Measurements from ENCODE around the gene NUDT14. TPM values are rescaled to one million over a fixed set of nuclear protein-coding genes. Genes with fewer than 3 reads are reported as not detected.

The NUDT14 gene
- total RNA-seq, 2 donors from 2014 or later = 32.9 to 36.5 TPM

DNA sequence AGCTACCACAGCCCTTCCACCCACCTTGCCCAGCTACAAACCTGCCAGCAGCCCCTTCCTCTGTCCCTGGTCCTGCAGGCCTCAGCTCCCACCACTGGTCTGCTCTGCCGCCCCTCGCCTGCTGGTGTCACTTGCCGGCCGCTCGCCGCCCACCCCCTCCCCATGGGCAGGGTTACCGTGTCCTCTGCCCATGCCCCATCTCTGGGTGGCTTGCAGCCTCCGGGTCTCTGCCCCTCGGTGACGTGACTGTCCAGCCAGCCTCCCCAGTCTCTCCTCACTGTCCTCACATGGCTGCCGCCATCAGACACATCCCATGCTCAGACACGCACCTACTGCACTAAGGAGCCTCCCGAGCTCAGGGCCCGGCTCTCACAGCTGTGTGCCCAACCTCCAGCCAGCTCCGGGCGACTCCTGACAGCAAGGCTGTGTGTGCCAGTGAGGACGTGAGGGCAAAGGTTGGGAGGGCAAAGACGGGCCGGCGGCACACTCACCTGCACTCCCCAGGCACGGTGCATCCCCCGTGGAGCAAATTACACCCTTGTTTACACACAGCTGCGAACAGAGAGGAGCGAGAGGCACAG lies 26.0 kb downstream of the NUDT14 start:
- TF ChIP-seq, protein P1, sequence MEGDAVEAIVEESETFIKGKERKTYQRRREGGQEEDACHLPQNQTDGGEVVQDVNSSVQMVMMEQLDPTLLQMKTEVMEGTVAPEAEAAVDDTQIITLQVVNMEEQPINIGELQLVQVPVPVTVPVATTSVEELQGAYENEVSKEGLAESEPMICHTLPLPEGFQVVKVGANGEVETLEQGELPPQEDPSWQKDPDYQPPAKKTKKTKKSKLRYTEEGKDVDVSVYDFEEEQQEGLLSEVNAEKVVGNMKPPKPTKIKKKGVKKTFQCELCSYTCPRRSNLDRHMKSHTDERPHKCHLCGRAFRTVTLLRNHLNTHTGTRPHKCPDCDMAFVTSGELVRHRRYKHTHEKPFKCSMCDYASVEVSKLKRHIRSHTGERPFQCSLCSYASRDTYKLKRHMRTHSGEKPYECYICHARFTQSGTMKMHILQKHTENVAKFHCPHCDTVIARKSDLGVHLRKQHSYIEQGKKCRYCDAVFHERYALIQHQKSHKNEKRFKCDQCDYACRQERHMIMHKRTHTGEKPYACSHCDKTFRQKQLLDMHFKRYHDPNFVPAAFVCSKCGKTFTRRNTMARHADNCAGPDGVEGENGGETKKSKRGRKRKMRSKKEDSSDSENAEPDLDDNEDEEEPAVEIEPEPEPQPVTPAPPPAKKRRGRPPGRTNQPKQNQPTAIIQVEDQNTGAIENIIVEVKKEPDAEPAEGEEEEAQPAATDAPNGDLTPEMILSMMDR (IDR thresholded peaks at IDR 0.05) = no peak
- TF ChIP-seq POLR2A (IDR thresholded peaks at IDR 0.05) (no peak), POLR2AphosphoS5 (IDR thresholded peaks at IDR 0.05) (no peak)
- 78% methylated on average over 24 of the region's 24 CpGs for WGBS
- intact Hi-C loops (cut with DNase I) = no loop called here
- no peaks in the 10 kb centered on the region for H3K36me3 ChIP-seq
- no peak overlapping the region for H3K4me3 ChIP-seq
- H3K4me1 ChIP-seq (replicated peaks) = no peaks in the 10 kb centered on the region
- no peak overlapping the region for H3K27ac ChIP-seq
- no peaks in the 10 kb centered on the region for H3K9me3 ChIP-seq
- H3K27me3 ChIP-seq (replicated peaks; ENCODE audit: insufficient read depth) = no peaks in the 10 kb centered on the region
- no peak for DNase-seq (ENCODE audit: low spot score)

DNA sequence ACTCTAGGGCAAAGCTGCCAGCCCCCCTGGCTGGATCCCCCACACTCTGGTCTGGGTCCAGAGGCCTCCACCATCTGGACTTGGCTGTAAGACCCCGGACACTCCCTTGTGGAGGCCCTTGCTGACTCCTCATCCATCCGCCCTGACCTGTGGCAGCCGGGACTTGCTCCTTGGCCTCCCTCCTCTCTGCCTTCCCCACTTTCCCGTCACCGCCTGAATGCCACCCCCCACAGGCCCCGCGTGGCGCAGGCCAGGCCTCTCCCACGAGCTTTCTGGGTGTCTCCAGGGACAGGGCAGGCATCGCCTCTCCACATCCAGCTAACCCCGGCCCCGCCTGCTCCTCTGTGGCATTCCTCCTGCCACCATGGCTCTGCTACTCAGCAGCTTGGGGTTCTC lies 26.6 kb downstream of the NUDT14 start:
- TF ChIP-seq, protein P1 (IDR thresholded peaks at IDR 0.05) = no peak
- TF ChIP-seq POLR2A (IDR thresholded peaks at IDR 0.05) = no peak
- no peak for TF ChIP-seq POLR2AphosphoS5 (IDR thresholded peaks at IDR 0.05)
- intact Hi-C loops (cut with DNase I) = no loop called here
- no peaks in the 10 kb centered on the region for H3K36me3 ChIP-seq
- no peaks in the 10 kb centered on the region for H3K4me1 ChIP-seq (replicated peaks)
- 80% methylated on average over 12 of the region's 12 CpGs for whole genome bisulfite sequencing
- no peaks in the 10 kb centered on the region for H3K27me3 ChIP-seq (replicated peaks; ENCODE audit: insufficient read depth)
- DNase-seq (ENCODE audit: low spot score) = no peak
- H3K4me3 ChIP-seq = no peak overlapping the region
- H3K9me3 ChIP-seq = no peaks in the 10 kb centered on the region
- H3K27ac ChIP-seq = no peak overlapping the region

DNA sequence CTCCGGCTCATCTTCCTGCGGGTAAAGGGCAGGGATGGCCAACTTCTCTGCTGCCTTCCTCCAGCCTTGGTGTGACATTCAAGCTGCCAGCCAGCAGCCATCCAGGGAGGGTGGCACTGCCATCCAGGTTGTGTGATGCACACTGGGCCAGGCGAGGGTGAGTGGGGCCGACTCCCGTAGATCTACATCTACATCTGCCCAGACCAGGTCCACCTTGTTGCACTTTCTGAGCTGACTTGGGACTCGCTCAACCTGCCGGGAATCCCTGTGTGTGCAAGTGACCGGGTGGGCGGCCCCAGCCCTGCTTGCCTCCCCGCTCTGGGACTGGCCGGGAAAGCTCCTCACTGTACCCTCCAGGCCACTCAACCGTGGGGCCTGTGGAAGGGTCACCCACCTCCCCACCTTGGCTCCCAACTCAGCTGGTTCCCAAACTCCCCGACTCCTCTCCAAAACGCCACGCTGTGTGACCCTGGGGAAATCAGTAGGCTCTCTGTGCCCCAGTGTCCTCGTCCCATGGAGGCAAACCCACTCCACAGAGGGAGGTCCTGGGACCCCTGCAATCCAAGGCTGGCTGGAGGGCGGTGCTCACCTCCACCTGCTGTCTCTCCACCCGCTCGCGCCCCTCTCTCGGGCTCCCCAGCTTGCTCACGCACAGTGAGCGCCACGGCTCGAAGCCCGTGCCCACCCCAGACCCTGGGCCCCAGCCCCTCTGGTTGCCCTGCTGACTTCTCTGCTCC lies 27.2 kb downstream of the NUDT14 start:
- Histone ChIP-seq H3K4me3 (no peak overlapping the region), H3K4me1 (replicated peaks) (no peaks in the 10 kb centered on the region), H3K27me3 (replicated peaks; ENCODE audit: insufficient read depth) (no peaks in the 10 kb centered on the region), H3K36me3 (no peaks in the 10 kb centered on the region), H3K9me3 (no peaks in the 10 kb centered on the region), H3K27ac (no peak overlapping the region)
- DNase-seq (ENCODE audit: low spot score) = no peak
- 86% methylated on average over 26 of the region's 26 CpGs for WGBS
- TF ChIP-seq POLR2AphosphoS5 (IDR thresholded peaks at IDR 0.05) (no peak), POLR2A (IDR thresholded peaks at IDR 0.05) (no peak)
- TF ChIP-seq, protein P1 (IDR thresholded peaks at IDR 0.05) = no peak
- intact Hi-C loops (cut with DNase I) = no loop called here

DNA sequence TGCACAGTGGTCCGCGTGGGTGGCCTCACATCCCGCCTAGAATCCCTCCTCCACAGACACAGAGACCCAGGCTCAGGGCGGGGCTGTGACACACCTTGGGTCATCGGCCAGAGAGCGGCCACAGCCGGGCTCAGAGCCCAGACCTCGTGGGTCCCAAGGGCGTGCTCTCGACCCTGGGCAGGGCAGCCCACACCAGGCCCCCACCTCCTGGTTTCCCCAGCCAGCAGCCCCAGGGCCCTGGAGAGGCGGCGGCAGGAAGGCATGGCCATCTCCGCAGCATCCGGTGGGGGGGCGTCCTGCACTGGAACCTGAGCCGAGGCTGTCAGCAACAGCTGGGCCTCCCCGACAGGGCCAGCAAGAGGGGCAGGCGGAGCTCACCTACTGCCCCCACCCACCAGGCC lies 27.8 kb downstream of the NUDT14 start:
- DNase-seq (ENCODE audit: low spot score) = no peak
- 62% methylated on average over 18 of the region's 18 CpGs for WGBS
- Histone ChIP-seq H3K36me3 (no peaks in the 10 kb centered on the region), H3K9me3 (no peaks in the 10 kb centered on the region), H3K27ac (no peak overlapping the region), H3K4me1 (replicated peaks) (no peaks in the 10 kb centered on the region), H3K4me3 (no peak overlapping the region), H3K27me3 (replicated peaks; ENCODE audit: insufficient read depth) (no peaks in the 10 kb centered on the region)
- TF ChIP-seq, protein P1 (IDR thresholded peaks at IDR 0.05) = no peak
- TF ChIP-seq POLR2AphosphoS5 (IDR thresholded peaks at IDR 0.05) (no peak), POLR2A (IDR thresholded peaks at IDR 0.05) (no peak)
- intact Hi-C loops (cut with DNase I) = no loop called here

DNA sequence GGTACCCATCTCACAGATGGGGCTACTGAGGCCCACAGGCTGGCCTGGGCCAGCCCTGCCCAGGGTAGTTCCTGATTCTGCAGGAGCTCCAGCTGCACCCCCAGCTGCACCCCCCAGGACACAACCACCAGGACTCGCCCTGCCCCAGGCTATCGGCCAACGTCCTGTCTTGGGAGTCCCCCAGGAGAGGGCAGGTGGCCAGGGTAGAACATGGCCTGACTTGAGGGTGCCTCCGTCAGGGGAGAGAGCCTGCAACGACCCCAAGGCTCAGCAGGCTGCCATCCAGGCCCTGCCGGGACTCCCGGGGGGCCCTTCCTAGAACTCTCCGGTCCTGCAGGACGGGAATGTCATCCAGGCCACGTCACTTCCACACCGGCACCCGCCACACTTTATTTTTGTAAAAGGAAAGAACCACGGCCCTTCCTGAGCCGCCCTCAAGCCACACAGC lies 28.3 kb downstream of the NUDT14 start:
- H3K36me3 ChIP-seq = no peaks in the 10 kb centered on the region
- H3K27me3 ChIP-seq (replicated peaks; ENCODE audit: insufficient read depth) = no peaks in the 10 kb centered on the region
- intact Hi-C loops (cut with DNase I) = no loop called here
- 84% methylated on average over 10 of the region's 14 CpGs for WGBS
- no peak overlapping the region for H3K27ac ChIP-seq
- DNase-seq (ENCODE audit: low spot score) = no peak
- no peaks in the 10 kb centered on the region for H3K4me1 ChIP-seq (replicated peaks)
- TF ChIP-seq POLR2A (IDR thresholded peaks at IDR 0.05) (no peak), POLR2AphosphoS5 (IDR thresholded peaks at IDR 0.05) (no peak)
- TF ChIP-seq, protein P1 (IDR thresholded peaks at IDR 0.05) = no peak
- H3K9me3 ChIP-seq = no peaks in the 10 kb centered on the region
- H3K4me3 ChIP-seq = no peak overlapping the region

Measured in prostate gland (tissue), 2 donors.